GM12865 (cell line): ENCODE data around the gene KIAA1549.
A peak's percentile ranks its signal among the peaks of the same experiment; 100 is the strongest.

Experiments used
- DNase-seq: peaks from one replicate; pipeline ENCODE4 v3.0.0; 2010; ENCODE audit warnings: low read depth
- H3K4me3 ChIP-seq: 2 replicates; pipeline ENCODE4 v1.5.1; 2011; ENCODE audit warnings: mild to moderate bottlenecking, low read depth, low read length, control low read depth
- TF ChIP-seq, protein P1 (sequence below): IDR thresholded peaks from 2 replicates; pipeline ENCODE4 v1.5.1; 2011; ENCODE audit warnings: low read length, control low read depth, low read depth, inconsistent platforms; ENCODE audit not compliant: insufficient read depth; ENCODE audit errors: missing control alignments

Gene KIAA1549

GRCh38 chr7:138835087-138835486 lies 146.1 kb downstream of the KIAA1549 start:
- no peak overlapping the region for H3K4me3 ChIP-seq
- TF ChIP-seq, protein P1, sequence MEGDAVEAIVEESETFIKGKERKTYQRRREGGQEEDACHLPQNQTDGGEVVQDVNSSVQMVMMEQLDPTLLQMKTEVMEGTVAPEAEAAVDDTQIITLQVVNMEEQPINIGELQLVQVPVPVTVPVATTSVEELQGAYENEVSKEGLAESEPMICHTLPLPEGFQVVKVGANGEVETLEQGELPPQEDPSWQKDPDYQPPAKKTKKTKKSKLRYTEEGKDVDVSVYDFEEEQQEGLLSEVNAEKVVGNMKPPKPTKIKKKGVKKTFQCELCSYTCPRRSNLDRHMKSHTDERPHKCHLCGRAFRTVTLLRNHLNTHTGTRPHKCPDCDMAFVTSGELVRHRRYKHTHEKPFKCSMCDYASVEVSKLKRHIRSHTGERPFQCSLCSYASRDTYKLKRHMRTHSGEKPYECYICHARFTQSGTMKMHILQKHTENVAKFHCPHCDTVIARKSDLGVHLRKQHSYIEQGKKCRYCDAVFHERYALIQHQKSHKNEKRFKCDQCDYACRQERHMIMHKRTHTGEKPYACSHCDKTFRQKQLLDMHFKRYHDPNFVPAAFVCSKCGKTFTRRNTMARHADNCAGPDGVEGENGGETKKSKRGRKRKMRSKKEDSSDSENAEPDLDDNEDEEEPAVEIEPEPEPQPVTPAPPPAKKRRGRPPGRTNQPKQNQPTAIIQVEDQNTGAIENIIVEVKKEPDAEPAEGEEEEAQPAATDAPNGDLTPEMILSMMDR: no peak
- no peak for DNase-seq

- peak; percentile 52 for DNase-seq
- TF ChIP-seq, protein P1: no peak
- H3K4me3 ChIP-seq: no peak overlapping the region
Measured at GRCh38 chr7:138834583-138834982, 146.6 kb downstream of the KIAA1549 start.

GRCh38 chr7:138833596-138833995 lies 147.6 kb downstream of the KIAA1549 start:
- DNase-seq: no peak
- TF ChIP-seq, protein P1: no peak
- H3K4me3 ChIP-seq: no peak overlapping the region

GRCh38 chr7:138832966-138833365 lies 148.2 kb downstream of the KIAA1549 start:
- no peak overlapping the region for H3K4me3 ChIP-seq
- no peak for DNase-seq
- TF ChIP-seq, protein P1: no peak

GRCh38 chr7:138829335-138829734 lies 151.9 kb downstream of the KIAA1549 start:
- no peak overlapping the region for H3K4me3 ChIP-seq
- TF ChIP-seq, protein P1: no peak
- DNase-seq: no peak

GRCh38 chr7:138828302-138828701 lies 152.9 kb downstream of the KIAA1549 start:
- DNase-seq: no peak
- H3K4me3 ChIP-seq: no peak overlapping the region
- TF ChIP-seq, protein P1: no peak

- no peak for DNase-seq
- no peak overlapping the region for H3K4me3 ChIP-seq
- TF ChIP-seq, protein P1: no peak
Measured at GRCh38 chr7:138825049-138825721, 156.0 kb downstream of the KIAA1549 start.
